Body of pancreas (tissue), 4 donors: ENCODE data around the gene LMO7. TPM values are rescaled to one million over a fixed set of nuclear protein-coding genes. Genes with fewer than 3 reads are reported as not detected.
A peak's percentile ranks its signal among the peaks of the same experiment; 100 is the strongest.

ENCODE experiments used
- ATAC-seq: fragments of 150-250 bp; one replicate; pipeline ENCODE4 v1.9.1; 2016
- DNase-seq, 4 donors: peaks; one replicate each; pipeline ENCODE4 v3.0.0-alpha.2; 2019
- H3K27ac ChIP-seq, 4 donors: fragments of 200-600 bp; sonication (generic); 1 replicate in 3 of 4; 2 replicates in 1 of 4; pipeline versions ENCODE4 v1.5.1 to v1.6.1; 2016 to 2019; ENCODE audit warnings: mild to moderate bottlenecking in 1 of 4, mixed read lengths in 1 of 4, moderate library complexity in 1 of 4
- H3K27me3 ChIP-seq, 2 donors: fragments of 200-600 bp; sonication (generic); one replicate each; pipeline ENCODE4 v1.6.0; 2016; ENCODE audit warnings: mild to moderate bottlenecking in 1 of 2
- H3K36me3 ChIP-seq, 2 donors: fragments of 200-600 bp; sonication (generic); replicated peaks in 1 of 2; 2 replicates each; pipeline ENCODE4 v1.5.1; 2016; ENCODE audit warnings: low read depth in 2 of 2; ENCODE audit not compliant: insufficient read depth in 1 of 2
- H3K4me1 ChIP-seq: fragments of 200-600 bp; sonication (generic); one replicate; pipeline ENCODE4 v1.6.0; 2016
- H3K4me3 ChIP-seq, 2 donors: fragments of 200-600 bp; sonication (generic); 1 replicate in 1 of 2; 2 replicates in 1 of 2; pipeline ENCODE4 v1.5.1; 2016 to 2019
- H3K9me3 ChIP-seq, 3 donors: fragments of 200-600 bp; sonication (generic); 1 replicate in 2 of 3; 2 replicates in 1 of 3; pipeline ENCODE4 v1.5.1; 2016
- POLR2A ChIP-seq, 3 donors: fragments of 450-650 bp; IDR thresholded peaks; one replicate each; pipeline ENCODE4 v1.6.1; 2016; ENCODE audit warnings: antibody characterized with exemption in 3 of 3, mild to moderate bottlenecking in 2 of 3
- WGBS, 2 donors: methylation state at CpG; one replicate each; pipeline ENCODE4 v1.1.5; 2017; 5-methylcytosine and 5-hydroxymethylcytosine counted together
- intact Hi-C: fragments of 100-400 bp; cut with DNase I; formaldehyde crosslinking; loops from one replicate; pipeline ENCODE4 v1.15.1; 2023
- total RNA-seq, 2 donors: library from RNA; depleted of rRNA; stranded (reverse); fragments of >200 nt; gene quantifications; one replicate each; pipeline ENCODE4 v1.1.0, GENCODE V29; 2016
- TF ChIP-seq, protein P1 (sequence below), 7 experiments: fragments of 450-650 bp in 4 of 7; fragments of 200-600 bp in 3 of 7; sonication (generic) in 3 of 7; IDR thresholded peaks; one replicate each; pipeline ENCODE4 v1.5.1; 2016 to 2019; ENCODE audit warnings: antibody characterized with exemption in 7 of 7

LMO7 gene
- total RNA-seq, 2 donors from 2014 or later: 50.6 to 56.0 TPM

DNA sequence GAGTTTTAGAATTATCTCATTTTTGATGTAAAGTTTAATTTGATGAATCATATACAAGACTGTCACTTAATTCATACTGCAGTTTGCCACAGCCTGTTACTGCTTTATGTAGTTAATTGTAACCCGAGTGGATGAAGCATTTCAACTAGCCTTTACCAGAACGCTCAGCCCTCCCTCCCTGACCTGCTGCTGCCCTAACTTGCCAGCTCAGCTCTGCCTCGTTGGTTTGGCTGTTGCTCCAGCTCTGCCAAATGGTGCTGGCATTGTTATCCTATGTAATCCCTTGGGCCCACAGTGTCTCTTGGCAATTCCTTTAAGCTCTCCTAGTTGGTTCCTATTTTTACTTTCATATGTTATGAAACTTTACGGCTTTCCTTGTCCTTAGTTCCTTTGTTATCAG is 113.3 kb downstream of the LMO7 start:
- intact Hi-C loops: no loop called here
- no peak for DNase-seq

DNA sequence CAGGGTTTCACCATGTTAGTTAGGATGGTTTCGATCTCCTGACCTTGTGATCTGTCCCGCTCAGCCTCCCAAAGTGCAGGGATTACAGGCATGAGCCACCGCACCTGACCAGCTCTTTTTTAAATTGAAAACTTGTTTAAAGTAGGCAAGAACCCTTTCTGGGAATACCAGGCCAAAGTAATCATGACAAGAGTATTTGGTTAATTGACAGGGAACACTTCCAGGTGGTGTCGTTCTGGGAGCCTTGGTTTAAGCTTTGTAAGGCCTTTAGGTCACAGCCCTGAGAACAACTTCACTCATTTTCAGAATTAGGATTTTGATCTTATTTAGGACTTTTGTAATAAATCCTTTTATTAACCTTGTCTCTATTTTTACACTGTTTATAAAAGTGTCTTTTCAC is 115.2 kb downstream of the LMO7 start:
- 54 to 60% methylated on average over 4 of the region's 4 CpGs for WGBS, 2 donors
- ATAC-seq (peak; percentile 62), DNase-seq (peak in 1 of 4 donors; percentile 44)
- Histone ChIP-seq H3K27ac (peak overlapping the region in 1 of 4 donors; percentile 11), H3K36me3 (no peaks in the 10 kb centered on the region), H3K4me3 (no peak overlapping the region), H3K4me1 (peaks cover 6% of the 10 kb centered on the region), H3K9me3 (no peaks in the 10 kb centered on the region), H3K27me3 (no peaks in the 10 kb centered on the region)
- intact Hi-C loops: no loop called here
- TF ChIP-seq, protein P1, sequence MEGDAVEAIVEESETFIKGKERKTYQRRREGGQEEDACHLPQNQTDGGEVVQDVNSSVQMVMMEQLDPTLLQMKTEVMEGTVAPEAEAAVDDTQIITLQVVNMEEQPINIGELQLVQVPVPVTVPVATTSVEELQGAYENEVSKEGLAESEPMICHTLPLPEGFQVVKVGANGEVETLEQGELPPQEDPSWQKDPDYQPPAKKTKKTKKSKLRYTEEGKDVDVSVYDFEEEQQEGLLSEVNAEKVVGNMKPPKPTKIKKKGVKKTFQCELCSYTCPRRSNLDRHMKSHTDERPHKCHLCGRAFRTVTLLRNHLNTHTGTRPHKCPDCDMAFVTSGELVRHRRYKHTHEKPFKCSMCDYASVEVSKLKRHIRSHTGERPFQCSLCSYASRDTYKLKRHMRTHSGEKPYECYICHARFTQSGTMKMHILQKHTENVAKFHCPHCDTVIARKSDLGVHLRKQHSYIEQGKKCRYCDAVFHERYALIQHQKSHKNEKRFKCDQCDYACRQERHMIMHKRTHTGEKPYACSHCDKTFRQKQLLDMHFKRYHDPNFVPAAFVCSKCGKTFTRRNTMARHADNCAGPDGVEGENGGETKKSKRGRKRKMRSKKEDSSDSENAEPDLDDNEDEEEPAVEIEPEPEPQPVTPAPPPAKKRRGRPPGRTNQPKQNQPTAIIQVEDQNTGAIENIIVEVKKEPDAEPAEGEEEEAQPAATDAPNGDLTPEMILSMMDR (IDR thresholded peaks at IDR 0.05): no peak
- TF ChIP-seq POLR2A (IDR thresholded peaks at IDR 0.05): no peak

More for the DNA sequence above, 113.3 kb downstream of the LMO7 start:
- WGBS, 2 donors: 60 to 61% methylated on average over 4 of the region's 4 CpGs
- no peaks in the 10 kb centered on the region for H3K36me3 ChIP-seq
- H3K27me3 ChIP-seq: no peaks in the 10 kb centered on the region
- no peak overlapping the region for H3K27ac ChIP-seq
- no peak for ATAC-seq
- H3K4me1 ChIP-seq: peaks cover 6% of the 10 kb centered on the region
- H3K4me3 ChIP-seq: no peak overlapping the region
- TF ChIP-seq POLR2A (IDR thresholded peaks at IDR 0.05): no peak
- TF ChIP-seq, protein P1 (IDR thresholded peaks at IDR 0.05): no peak
- H3K9me3 ChIP-seq: no peaks in the 10 kb centered on the region

DNA sequence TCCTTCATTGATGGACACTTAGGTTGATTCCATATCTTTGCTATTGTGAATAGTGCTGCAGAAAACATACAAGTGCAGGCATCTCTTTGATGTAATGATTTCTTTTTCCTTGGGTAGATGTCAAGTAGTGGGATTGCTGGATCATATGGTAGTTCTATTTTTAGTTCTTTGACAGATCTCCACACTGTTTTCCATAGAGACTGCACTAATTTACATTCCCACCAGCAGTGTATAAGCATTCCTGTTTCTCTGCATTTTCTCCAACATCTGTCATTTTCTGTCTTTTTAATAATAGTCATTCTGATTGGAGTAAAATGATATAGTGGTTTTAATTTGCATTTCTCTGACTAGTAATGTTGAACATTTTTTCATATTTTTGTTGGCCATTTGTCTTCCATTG is 116.7 kb downstream of the LMO7 start:
- Histone ChIP-seq H3K27me3 (no peaks in the 10 kb centered on the region), H3K9me3 (no peaks in the 10 kb centered on the region), H3K27ac (no peak overlapping the region), H3K4me1 (peaks cover 6% of the 10 kb centered on the region), H3K36me3 (no peaks in the 10 kb centered on the region), H3K4me3 (no peak overlapping the region)
- DNase-seq: no peak
- intact Hi-C loops: no loop called here
- TF ChIP-seq POLR2A (IDR thresholded peaks at IDR 0.05): no peak
- TF ChIP-seq, protein P1 (IDR thresholded peaks at IDR 0.05): no peak
- ATAC-seq: no peak

DNA sequence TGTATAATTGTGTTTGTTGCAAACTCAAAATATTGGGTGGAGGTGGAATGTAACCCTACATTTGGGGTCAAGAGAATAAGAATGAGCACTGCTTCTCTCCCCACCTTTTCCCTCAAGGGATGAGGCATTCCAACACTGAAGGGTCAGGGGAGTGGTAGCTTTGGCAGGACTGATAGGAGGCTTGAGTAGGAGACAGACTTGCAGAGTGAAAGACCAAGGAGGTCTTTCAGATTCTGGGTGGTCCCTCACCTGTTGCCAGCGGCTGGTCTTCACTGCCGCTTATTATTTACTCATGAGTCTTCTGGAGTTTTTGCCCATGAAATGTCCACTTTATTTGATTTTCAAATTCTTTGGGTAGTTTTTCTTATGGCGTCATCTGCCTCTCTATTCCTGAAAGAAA is 118.8 kb downstream of the LMO7 start:
- peaks cover 13% of the 10 kb centered on the region for H3K4me1 ChIP-seq
- no peaks in the 10 kb centered on the region for H3K36me3 ChIP-seq
- ATAC-seq (no peak), DNase-seq (no peak)
- no peak overlapping the region for H3K27ac ChIP-seq
- H3K4me3 ChIP-seq: no peak overlapping the region
- WGBS, 2 donors: 93 to 96% methylated on average over 3 of the region's 3 CpGs
- TF ChIP-seq, protein P1 (IDR thresholded peaks at IDR 0.05): no peak
- no peak for TF ChIP-seq POLR2A (IDR thresholded peaks at IDR 0.05)
- intact Hi-C loops: no loop called here
- no peaks in the 10 kb centered on the region for H3K27me3 ChIP-seq
- H3K9me3 ChIP-seq: no peaks in the 10 kb centered on the region

DNA sequence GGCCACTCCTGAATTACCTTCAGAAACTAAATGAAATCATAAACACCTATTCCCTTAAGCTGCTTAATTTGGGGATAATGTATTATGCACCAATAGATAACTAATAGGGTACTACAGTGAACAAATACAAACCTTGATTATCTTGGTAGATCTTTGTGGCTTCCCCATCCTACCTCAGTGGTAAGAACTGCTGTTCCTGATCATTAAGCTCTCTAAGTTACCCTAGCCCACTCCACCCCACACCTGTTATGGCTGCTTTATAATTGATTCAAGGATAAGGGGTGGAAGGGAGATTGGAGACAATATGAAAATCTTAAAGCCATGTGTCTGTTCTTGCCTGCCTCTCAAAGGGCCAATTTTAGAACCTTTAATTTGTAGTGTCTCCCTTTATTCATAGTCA is 121.2 kb downstream of the LMO7 start:
- intact Hi-C loops: no loop called here
- Histone ChIP-seq H3K9me3 (no peaks in the 10 kb centered on the region), H3K4me3 (no peak overlapping the region), H3K27ac (no peak overlapping the region), H3K4me1 (peaks cover 9% of the 10 kb centered on the region), H3K27me3 (no peaks in the 10 kb centered on the region), H3K36me3 (no peaks in the 10 kb centered on the region)
- TF ChIP-seq, protein P1 (IDR thresholded peaks at IDR 0.05): no peak
- TF ChIP-seq POLR2A (IDR thresholded peaks at IDR 0.05): no peak
- ATAC-seq (no peak), DNase-seq (no peak)
